GM13976 (cell line): ENCODE data around the gene STEAP3.
"Not testable (repeated sequence)": the region's sequence is repeated elsewhere in the genome, so short reads cannot be mapped to it uniquely, and the experiment has no call there.

ENCODE experiments used
- DNase-seq: peaks from one replicate; pipeline ENCODE4 v3.0.0; 2012; ENCODE audit warnings: low spot score
- in situ Hi-C: fragments of 300-500 bp; cut with MboI; formaldehyde crosslinking; loops from one replicate; pipeline ENCODE4 v1.12.0; 2022; ENCODE audit warnings: low sequenced_read_pairs, mixed read lengths, inconsistent platforms; ENCODE audit not compliant: unreplicated experiment
- TF ChIP-seq, protein P1 (sequence below): IDR thresholded peaks from 2 replicates; pipeline ENCODE4 v1.5.1; 2012; ENCODE audit warnings: borderline replicate concordance, mild to moderate bottlenecking; ENCODE audit not compliant: insufficient read depth; ENCODE audit errors: extremely low read depth, missing control alignments, control extremely low read depth

STEAP3 gene

DNA sequence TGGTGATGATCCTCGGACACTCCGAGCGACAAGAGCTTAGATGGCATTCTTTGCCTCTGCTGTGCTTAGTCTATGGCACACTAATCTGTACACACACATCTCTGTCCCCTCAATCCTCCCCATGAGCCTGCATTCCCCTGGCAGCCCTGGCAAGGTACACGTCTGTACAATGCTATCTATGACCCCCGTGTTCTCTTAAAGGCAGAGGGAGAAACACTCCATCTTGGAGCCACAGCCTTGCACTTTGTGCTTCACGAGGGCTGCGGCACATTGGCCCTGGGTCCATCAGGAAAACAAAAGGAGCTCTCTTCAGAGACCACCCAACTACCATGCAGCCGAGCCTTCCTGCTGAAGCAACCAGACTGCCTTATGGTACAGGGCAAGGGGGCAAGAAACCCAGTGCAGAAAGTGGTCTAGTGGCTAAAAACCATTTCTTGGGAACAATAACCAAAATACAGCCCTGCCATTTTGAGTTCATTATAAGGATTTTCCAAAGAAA lies 42.5 kb downstream of the STEAP3 start:
- in situ Hi-C loops, result no loop called here
- DNase-seq, result no peak
- TF ChIP-seq, protein P1, sequence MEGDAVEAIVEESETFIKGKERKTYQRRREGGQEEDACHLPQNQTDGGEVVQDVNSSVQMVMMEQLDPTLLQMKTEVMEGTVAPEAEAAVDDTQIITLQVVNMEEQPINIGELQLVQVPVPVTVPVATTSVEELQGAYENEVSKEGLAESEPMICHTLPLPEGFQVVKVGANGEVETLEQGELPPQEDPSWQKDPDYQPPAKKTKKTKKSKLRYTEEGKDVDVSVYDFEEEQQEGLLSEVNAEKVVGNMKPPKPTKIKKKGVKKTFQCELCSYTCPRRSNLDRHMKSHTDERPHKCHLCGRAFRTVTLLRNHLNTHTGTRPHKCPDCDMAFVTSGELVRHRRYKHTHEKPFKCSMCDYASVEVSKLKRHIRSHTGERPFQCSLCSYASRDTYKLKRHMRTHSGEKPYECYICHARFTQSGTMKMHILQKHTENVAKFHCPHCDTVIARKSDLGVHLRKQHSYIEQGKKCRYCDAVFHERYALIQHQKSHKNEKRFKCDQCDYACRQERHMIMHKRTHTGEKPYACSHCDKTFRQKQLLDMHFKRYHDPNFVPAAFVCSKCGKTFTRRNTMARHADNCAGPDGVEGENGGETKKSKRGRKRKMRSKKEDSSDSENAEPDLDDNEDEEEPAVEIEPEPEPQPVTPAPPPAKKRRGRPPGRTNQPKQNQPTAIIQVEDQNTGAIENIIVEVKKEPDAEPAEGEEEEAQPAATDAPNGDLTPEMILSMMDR, result no peak

GRCh38 chr2:119267604-119268003 lies 44.0 kb downstream of the STEAP3 start:
- in situ Hi-C loops, result no loop called here
- DNase-seq, result no peak
- TF ChIP-seq, protein P1, result no peak

DNA sequence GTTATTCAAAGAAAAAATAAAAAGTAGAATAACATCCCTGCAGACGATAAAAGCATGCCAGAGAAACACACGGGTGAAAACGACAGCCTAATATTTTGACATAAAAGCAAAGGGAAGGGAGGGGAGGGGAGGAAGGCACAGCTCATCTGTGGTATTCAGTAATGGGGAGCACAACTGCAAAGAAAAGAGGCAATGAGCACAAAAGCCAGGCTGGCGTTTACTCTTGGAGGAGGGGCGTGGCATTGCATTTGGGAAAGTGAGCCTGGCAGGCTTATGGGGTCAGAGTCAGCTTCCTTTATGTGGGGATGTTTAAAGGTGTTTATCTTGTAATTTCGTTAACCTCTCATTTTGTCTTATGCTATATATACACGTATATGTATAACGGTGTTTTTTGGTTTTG lies 53.2 kb downstream of the STEAP3 start:
- in situ Hi-C loops, result no loop called here
- TF ChIP-seq, protein P1, result no peak
- DNase-seq, result no peak

DNA sequence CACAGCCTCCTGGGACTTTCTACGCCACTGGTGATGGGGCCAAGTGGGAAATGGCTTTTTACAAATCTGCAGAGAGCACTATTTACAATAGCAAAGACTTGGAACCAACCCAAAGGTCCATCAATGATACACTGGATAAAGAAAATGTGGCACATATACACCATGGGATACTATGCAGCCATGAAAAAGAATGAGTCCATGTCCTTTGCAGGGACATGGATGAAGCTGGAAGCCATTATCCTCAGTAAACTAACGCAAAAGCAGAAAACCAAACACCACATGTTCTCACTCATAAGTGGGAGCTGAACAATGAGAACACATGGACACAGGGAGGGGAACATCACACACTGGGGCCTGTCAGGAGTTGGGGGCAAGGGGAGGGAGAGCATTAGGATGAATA lies 54.8 kb downstream of the STEAP3 start:
- in situ Hi-C loops, DNase-seq: not testable (repeated sequence)

GRCh38 chr2:119278946-119279345 lies 55.3 kb downstream of the STEAP3 start:
- in situ Hi-C loops, result no loop called here
- no peak for DNase-seq
- TF ChIP-seq, protein P1, result no peak

DNA sequence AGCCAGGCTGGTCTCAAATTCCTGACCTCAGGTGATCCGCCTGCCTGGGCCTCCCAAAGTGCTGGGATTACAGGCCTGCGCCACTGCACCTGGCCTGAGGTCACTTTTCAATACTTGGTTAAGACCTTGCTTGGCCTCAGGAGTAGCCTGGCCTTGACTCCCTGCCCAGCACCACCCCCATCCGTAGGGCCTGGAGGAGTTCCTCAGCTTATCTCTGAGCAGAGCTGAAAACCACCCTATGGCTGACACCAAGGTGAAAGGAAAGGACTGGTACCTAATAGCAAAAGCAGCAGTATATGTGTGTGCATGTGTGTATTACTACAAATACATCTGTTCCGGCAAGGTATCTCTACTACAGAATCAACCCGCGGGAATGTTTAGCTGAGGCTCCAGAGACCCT lies 56.0 kb downstream of the STEAP3 start:
- in situ Hi-C loops, result no loop called here
- TF ChIP-seq, protein P1, result no peak
- no peak for DNase-seq

DNA sequence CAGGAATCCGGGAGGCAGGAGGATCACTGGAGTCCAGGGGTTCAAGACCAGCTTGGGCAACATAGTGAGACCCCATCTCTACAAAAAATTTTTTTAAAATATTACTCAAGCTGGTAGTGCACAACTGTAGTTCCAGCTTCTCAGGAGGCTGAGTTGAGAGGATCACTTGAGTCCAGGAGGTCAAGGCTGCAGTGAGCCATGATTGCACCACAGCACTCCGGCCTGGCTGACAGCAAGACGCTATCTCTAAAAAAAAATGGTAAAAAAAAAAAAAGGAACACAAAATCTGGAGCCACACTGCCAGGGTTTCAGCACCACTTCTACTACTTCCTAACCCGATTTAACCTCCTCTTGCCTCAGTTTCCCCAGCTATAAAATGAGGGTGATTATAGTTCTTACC lies 57.0 kb downstream of the STEAP3 start:
- in situ Hi-C loops, result no loop called here
- DNase-seq, result no peak
- TF ChIP-seq, protein P1, result no peak
